HG03025 (cell line): ENCODE data around the gene SEMA3D.

Experiments
- ATAC-seq: cut with Tn5 transposase; IDR thresholded peaks from one replicate; pipeline ENCODE4 v1.9.1; 2021; ENCODE audit warnings: mild to moderate bottlenecking, moderate library complexity; ENCODE audit not compliant: unreplicated experiment, low FRiP score

Gene SEMA3D

GRCh38 chr7:85184599-85185423, 2.0 kb downstream of the SEMA3D start:
- no peak for ATAC-seq

DNA sequence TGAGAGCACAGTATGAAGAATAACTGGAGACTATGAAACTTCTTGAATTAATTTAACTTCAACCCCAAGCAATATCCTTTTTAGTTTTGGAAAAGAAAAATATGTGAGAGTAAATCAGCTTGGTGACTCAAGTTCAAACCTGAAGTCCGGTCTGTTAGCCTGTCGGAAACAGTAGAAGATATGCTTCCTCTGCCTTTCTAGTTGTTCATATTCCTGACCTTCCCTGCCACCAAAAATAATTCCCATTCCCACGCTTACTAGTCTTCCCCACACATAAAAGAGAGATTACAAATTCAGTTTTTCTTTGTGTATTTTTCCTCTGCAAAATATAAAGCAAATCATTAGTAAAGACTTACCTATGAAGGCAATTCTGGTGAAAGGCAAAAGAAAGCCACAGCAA, 3.6 kb downstream of the SEMA3D start:
- ATAC-seq = no peak

DNA sequence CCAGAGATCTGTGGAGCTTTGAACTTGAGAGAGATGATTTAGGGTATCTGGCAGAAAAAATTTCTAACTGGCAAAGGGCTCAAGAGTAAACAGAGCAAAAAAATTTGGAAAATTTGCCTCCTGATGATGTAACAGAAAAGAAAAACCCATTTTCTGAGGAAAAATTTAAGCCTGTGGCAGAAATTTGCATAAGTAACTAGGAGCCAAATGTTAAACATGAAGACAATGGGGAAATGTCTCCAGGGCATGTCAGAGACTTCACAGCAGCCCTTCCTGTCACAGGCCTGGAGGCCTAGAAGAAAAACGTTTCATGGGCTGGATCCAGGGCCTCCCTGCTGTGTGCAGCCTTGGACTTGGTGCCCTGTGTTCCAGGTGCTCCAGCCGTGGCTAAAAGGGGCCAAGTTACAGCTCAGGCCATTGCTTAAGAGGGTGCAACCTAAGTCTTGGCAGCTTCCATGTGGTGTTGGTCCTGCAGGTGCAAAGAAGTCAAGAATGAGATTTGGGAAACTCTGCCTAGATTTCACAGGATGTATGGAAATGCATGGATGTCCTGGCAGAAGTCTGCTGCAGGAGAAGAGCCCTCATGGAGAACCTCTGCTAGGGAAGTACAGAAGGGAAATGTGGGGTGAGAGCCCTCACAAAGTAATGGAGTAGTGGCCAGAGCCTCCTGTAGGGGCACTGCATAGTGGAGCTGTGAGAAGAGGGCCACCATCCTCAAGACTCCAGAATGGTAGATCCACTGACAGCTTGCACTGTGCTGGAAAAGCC, 8.1 kb downstream of the SEMA3D start:
- ATAC-seq = no peak

DNA sequence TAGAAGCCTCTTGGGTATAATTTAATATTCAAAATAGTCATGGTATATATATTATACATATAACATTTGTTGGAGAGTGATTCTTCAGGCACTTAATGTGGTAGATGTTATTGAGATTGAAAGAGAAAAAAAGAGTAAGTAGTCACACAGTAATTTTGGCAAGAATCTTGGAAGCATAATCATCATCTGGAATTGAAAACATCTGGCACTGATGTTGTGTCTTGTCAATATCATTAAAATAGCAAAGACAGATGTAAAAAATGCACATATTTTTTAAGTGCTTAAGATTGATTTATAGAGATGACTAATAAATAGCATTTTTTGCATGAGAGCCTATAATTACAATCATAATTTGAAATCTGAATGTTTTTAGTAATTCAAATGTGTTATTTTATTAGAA, 9.5 kb downstream of the SEMA3D start:
- ATAC-seq = no peak

DNA sequence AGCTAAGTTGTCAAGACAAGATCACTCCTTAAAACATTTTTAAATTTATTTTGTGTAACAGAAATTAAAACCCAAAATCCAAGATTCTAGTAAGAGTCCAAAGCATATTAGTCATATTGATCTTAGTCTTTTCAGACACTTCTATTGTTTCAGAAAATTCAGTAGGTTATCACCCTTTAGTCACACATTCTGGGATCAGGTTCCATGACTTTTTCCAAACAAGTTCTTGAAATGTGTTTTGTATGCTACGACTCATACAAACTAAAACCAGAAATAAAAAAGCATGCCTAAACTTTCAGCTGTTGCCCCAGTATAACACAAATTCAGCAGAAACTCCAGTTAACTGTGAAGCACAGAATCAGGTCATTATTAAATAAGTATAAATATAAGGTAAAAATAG, 10.7 kb downstream of the SEMA3D start:
- no peak for ATAC-seq

- ATAC-seq = no peak
Observed at GRCh38 chr7:85175217-85175616, 11.6 kb downstream of the SEMA3D start.

- no peak for ATAC-seq
Observed at GRCh38 chr7:85172530-85172941, 14.3 kb downstream of the SEMA3D start.

GRCh38 chr7:85167636-85168035, 19.2 kb downstream of the SEMA3D start:
- ATAC-seq = no peak

DNA sequence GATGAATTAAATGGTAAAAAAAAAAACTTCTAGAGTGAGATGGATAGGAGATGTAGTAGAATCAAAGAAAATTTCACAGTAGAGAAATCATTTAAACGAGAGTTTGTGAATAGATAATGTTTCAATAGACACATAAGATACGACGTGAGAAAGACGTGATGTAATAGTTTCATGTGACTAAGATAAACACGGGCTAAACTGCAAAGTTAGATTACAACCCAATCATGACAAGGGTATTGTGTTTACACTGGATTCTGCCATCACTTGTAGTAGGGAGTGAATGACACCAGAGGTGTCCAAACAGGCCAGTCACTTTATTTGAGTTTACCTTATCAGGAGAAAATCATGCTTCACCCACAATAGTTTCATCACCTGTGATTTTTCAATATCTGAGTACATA, 21.6 kb downstream of the SEMA3D start:
- no peak for ATAC-seq

DNA sequence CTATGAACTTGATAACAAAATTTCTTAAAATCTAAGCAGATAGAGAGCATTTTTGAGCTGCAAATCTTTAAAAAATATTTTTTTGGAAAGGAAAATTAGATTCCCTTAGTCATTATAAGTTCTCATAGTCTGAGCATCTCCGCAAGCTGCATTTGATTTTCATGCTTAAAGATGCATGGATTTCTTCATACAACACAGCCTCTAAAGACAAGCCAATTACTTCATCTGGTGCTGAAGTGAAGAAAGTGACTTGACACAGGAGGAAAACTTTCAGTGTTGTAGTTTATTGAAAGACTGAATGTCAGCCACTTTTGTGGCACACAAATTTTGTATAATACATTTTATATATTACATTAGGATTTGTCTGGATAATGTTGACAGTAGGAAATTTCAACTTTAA, 22.5 kb downstream of the SEMA3D start:
- no peak for ATAC-seq

GRCh38 chr7:85162721-85163120, 24.1 kb downstream of the SEMA3D start:
- ATAC-seq = no peak

GRCh38 chr7:85160223-85160622, 26.6 kb downstream of the SEMA3D start:
- no peak for ATAC-seq

DNA sequence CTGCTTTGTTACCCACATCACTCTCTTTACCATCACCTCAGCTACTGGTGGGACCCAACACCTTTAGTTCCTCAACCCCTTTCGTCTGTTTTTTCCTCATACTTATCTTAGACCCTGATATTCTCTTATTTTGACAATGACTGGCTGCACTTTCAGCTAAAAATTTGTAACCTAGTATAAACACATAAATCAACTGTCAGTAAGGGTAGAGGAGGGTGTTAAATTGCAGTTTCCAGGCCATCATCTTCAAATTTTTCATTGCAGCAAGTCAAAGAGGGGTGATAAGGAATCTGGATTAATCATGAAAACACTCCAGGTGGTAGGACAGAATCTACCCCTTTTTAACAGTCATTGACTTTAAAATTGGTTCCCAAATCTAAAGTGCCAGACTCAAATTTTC, 27.9 kb downstream of the SEMA3D start:
- ATAC-seq = no peak

DNA sequence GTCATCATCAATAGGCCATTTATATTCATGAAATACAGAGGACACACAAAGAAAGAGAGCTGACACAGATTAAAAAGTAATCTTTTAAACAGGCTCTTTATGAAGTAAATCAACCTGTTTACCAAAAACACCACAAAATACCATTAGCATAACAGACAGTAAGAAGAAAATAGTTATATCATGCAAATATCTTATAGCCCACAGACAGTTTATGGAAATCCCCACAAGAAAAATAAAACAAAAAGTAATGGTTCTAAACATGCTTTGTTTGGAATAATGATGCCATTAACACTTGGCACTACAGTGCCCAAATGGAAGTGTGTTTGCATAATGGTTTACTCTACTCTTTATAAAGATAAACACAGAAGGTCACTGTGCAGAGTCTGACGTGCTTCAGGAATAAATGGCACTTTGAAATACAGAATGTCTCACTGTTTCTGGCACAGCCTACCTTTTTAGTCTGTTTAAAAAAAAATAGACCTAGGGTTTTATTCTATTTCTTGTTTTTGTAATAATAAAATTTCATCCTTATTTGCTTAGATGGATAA, 30.1 kb downstream of the SEMA3D start:
- ATAC-seq = no peak

DNA sequence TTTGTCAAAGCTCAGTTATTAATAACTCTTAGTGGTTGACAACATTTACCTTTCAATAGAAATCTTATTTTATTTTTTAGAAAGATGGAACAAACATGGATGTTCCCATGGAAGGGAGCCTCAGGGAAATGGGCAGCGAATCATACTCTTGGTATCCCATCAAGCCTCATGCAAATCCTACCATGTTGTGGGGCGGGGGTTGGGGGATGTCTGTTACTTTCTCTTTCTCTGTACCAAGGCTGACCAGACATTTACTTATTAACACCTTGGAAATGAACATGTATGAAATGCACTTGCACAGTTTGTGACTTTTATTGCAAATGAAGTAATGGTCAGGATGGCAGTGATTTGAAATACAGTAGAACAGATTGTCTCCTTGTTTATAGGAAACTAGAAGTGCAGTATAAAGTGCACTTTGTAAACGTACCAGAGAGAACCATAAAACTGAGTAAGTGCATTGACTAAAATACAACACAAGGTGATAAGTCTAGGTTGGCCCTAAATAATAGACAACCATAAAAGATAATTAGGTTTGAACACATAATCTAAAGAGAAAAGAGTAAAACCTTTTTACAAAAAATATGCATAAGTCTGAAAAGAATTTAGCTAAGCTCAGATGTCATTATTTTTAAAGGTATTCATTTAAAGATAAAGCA, 32.4 kb downstream of the SEMA3D start:
- ATAC-seq = no peak

GRCh38 chr7:85153715-85154114, 33.1 kb downstream of the SEMA3D start:
- ATAC-seq = no peak

DNA sequence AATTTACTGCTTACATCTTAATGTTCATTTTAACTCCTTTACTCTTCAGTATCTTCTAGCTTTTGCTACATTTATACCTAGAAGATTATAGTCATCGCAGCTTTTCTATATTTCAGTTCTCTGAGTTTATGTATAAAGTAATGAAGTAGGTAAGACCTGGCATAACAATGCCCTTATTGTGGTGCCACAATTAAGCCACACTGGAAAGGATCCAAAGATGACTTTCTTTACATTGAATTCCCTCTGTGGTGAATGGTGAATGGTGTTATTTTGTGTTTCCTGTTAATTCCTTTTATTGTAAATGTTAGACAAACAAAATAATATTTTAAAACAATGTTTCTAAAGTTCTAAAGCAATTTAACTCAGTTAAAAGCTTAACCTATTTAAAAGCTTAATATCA, 36.2 kb downstream of the SEMA3D start:
- no peak for ATAC-seq

- ATAC-seq = no peak
Observed at GRCh38 chr7:85144771-85145170, 42.1 kb downstream of the SEMA3D start.

- ATAC-seq = no peak
Observed at GRCh38 chr7:85135977-85136376, 50.9 kb downstream of the SEMA3D start.

DNA sequence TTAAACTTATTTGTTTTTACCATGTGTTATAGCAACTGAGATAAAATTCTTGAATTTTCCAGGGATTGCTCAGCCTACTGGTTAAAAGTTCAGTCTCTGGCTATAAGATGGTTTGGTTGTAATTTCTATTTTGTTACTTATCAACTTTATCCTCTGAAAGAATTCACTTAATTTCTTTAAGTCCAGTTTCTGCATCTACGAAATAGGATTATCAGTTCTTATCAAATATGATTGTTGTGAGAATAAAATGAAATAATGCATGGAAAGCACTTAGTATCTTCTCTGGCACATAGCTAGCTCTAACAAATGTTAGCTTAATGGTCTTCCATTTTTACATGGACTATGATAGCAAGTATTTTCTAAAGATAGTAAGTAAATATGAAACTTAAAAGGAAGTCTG, 53.3 kb downstream of the SEMA3D start:
- ATAC-seq = no peak

GRCh38 chr7:85133006-85133405, 53.9 kb downstream of the SEMA3D start:
- ATAC-seq = no peak
